ENCODE results near the gene KRTAP10-2. TPM values are rescaled to one million over a fixed set of nuclear protein-coding genes. Genes with fewer than 3 reads are reported as not detected.
"Not testable (repeated sequence)": the region's sequence is repeated elsewhere in the genome, so short reads cannot be mapped to it uniquely, and the experiment has no call there.

Gene KRTAP10-2
- total RNA-seq (2014; rRNA removed; shearing (Covaris generic)) (not detected in 2 replicates), polyA plus RNA-seq (2016; fragmentation: Nextera tagmentation; extraction: Ambion mirVana) (not detected in 2 replicates)

DNA sequence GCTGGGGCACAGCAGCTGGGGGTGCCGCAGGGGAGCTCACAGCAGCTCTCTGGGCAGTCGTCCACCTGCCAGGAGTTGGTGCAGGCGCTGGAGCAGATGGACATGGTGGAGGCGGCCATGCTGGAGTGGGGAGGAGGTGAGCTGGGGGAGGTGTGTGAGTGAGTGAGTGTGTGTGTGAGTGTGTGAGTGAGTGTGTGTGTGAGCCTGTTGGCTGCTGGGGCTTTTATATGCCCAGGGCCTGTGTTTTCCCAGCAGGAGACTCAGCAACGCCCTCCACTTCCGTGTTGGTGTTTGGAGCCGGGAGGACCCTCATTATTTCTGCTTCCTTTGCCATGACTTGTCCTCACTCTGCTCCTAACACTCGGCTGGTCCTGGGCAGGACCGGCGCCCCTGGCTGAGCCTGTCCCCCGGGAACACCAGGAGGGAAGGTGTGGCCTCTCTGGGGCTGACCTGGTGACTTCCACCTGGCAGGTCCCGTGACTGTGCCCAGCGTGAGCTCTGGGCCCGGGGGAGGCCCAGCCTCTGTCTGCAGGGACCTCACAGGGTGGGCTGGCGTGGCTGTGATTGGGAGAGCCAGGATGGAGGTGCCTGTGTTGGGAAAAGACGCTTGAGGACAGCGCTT lies at the start of gene KRTAP10-2:
KRTAP10-2 (minus strand) TSS at position 166 of the 622 bp plus-strand sequence; CDS start at position 119, 47 bp downstream.
- Histone ChIP-seq H3K9me3 (ENCODE audit: low read depth) (no peaks in the 10 kb centered on the region), H3K9me2 (ENCODE audit: insufficient read depth) (no peaks in the 10 kb centered on the region), H3K27ac (no peak within 1 kb of the TSS), H4K20me1 (ENCODE audit: insufficient read depth) (no peaks in the 10 kb centered on the region), H3F3A (ENCODE audit: insufficient read depth) (no peaks in the 10 kb centered on the region), H3K79me2 (ENCODE audit: insufficient read depth) (no peaks in the 10 kb centered on the region), H3K4me1 (ENCODE audit: insufficient read depth) (no peaks in the 10 kb centered on the region), H2AFZ (no peak within 1 kb of the TSS), H3K4me3 (no peak within 1 kb of the TSS), H3K36me3 (ENCODE audit: low read depth) (no peaks in the 10 kb centered on the region), H3K9ac (no peak within 1 kb of the TSS), H3K4me2 (ENCODE audit: unreplicated experiment) (no peak within 1 kb of the TSS), H3K27me3 (replicated peaks; ENCODE audit: insufficient read depth) (peaks cover 41% of the 10 kb centered on the region)
- TF ChIP-seq EZH2 (IDR thresholded peaks at IDR 0.05; ENCODE audit: insufficient read depth, poor library complexity, severe bottlenecking) (no peak), EZH2phosphoT487 (IDR thresholded peaks at IDR 0.05; ENCODE audit: insufficient read depth, low read depth) (no peak)
- in situ Hi-C loops (cut with MboI) = no loop called here
- WGBS, 2 experiments (ENCODE audit: low coverage in 1 of 2, low lambda C conversion rate in 2 of 2, missing lambda C conversion rate in 2 of 2) = 22 to 25% methylated on average over 15 to 17 of the region's 17 CpGs
- DNase-seq = no peak

- H2AFZ ChIP-seq; H3F3A ChIP-seq (ENCODE audit: insufficient read depth); DNase-seq; H3K9me3 ChIP-seq (ENCODE audit: low read depth); H3K36me3 ChIP-seq (ENCODE audit: low read depth); H3K79me2 ChIP-seq (ENCODE audit: insufficient read depth); H3K27ac ChIP-seq; H3K9me2 ChIP-seq (ENCODE audit: insufficient read depth); H3K4me3 ChIP-seq; H3K4me2 ChIP-seq (ENCODE audit: unreplicated experiment); H3K4me1 ChIP-seq (ENCODE audit: insufficient read depth); H3K9ac ChIP-seq; H4K20me1 ChIP-seq (ENCODE audit: insufficient read depth); in situ Hi-C loops (cut with MboI): not testable (repeated sequence)
- peaks cover 21% of the 10 kb centered on the region; the same call in 1 of the 2 replicates for H3K27me3 ChIP-seq (replicated peaks; ENCODE audit: insufficient read depth)
- WGBS, 2 experiments (ENCODE audit: low coverage in 1 of 2, low lambda C conversion rate in 2 of 2, missing lambda C conversion rate in 2 of 2) = 19 to 22% methylated on average over 9 to 10 of the region's 10 CpGs
Observed at GRCh38 chr21:44601091-44601490, 49.8 kb upstream of the KRTAP10-2 start.

- H3K4me1 ChIP-seq (ENCODE audit: insufficient read depth); H3K9me2 ChIP-seq (ENCODE audit: insufficient read depth); H3K4me3 ChIP-seq; H3K9me3 ChIP-seq (ENCODE audit: low read depth); H3K79me2 ChIP-seq (ENCODE audit: insufficient read depth); H2AFZ ChIP-seq; H4K20me1 ChIP-seq (ENCODE audit: insufficient read depth); H3K4me2 ChIP-seq (ENCODE audit: unreplicated experiment); H3K27ac ChIP-seq; DNase-seq; in situ Hi-C loops (cut with MboI); H3K36me3 ChIP-seq (ENCODE audit: low read depth); H3K9ac ChIP-seq; H3F3A ChIP-seq (ENCODE audit: insufficient read depth): not testable (repeated sequence)
- WGBS, 2 experiments (ENCODE audit: low coverage in 1 of 2, low lambda C conversion rate in 2 of 2, missing lambda C conversion rate in 2 of 2) = 41 to 45% methylated on average over 21 to 22 of the region's 23 CpGs
- peaks cover 21% of the 10 kb centered on the region for H3K27me3 ChIP-seq (replicated peaks; ENCODE audit: insufficient read depth)
Observed at GRCh38 chr21:44600118-44600978, 49.0 kb upstream of the KRTAP10-2 start, which contains the start of gene KRTAP10-7. TSS of gene KRTAP10-7 (plus strand) at chr21:44600597. CDS start at chr21:44600622, 25 bp downstream.

DNA sequence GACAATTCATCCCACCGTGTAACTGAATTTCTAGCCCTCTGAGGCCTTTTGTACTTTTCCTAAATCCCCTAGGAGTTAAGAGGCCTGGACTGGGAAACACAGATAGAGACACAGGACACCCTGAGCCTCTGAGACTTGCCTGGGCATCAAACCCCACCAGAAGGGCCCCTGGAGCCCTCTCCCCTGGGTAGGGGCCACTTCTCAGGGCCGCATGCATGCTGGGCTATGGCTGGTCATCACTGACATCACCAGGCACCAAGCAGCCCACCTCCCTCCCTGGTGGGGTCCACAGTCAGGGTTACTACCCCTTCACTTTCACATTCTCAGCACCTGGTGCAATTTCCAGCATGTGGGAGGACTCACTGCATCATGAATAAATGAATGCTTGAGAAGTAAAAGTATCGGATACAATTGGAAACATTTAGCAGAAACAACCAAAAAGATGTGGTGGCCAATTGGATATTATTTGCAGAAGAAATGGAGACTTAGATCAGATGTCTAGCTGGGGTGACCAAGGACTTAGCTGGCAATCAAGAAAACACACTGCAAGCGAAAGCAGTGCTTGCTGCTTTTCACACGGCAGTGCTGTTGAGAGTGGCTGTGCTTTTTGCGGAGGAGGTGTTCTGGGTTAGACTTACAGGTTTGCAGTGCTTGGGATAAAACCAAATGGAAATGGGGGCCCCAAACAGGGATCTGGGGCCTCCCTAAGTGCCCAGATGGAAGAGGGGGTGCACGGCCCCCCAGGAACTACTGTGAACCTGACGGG lies 48.1 kb upstream of the KRTAP10-2 start:
- WGBS, 2 experiments (ENCODE audit: low coverage in 1 of 2, low lambda C conversion rate in 2 of 2, missing lambda C conversion rate in 2 of 2) = 45 to 52% methylated on average over 8 of the region's 8 CpGs
- no peaks in the 10 kb centered on the region for H3K9me2 ChIP-seq (ENCODE audit: insufficient read depth)
- H3F3A ChIP-seq (ENCODE audit: insufficient read depth) = no peaks in the 10 kb centered on the region
- H2AFZ ChIP-seq = no peak overlapping the region
- no peak overlapping the region for H3K9ac ChIP-seq
- peaks cover 20% of the 10 kb centered on the region for H3K27me3 ChIP-seq (replicated peaks; ENCODE audit: insufficient read depth)
- H3K9me3 ChIP-seq (ENCODE audit: low read depth) = no peaks in the 10 kb centered on the region
- H3K4me1 ChIP-seq (ENCODE audit: insufficient read depth) = no peaks in the 10 kb centered on the region
- no peaks in the 10 kb centered on the region for H3K79me2 ChIP-seq (ENCODE audit: insufficient read depth)
- no peak overlapping the region for H3K4me2 ChIP-seq (ENCODE audit: unreplicated experiment)
- no peak for DNase-seq
- H3K27ac ChIP-seq = no peak overlapping the region
- H3K36me3 ChIP-seq (ENCODE audit: low read depth) = no peaks in the 10 kb centered on the region
- TF ChIP-seq EZH2 (IDR thresholded peaks at IDR 0.05; ENCODE audit: insufficient read depth, poor library complexity, severe bottlenecking) (no peak), EZH2phosphoT487 (IDR thresholded peaks at IDR 0.05; ENCODE audit: insufficient read depth, low read depth) (no peak)
- in situ Hi-C loops (cut with MboI) = loop anchor here (25.0 kb wide), 1 partner anchor 537 kb away; no protein-coding TSS in a partner anchor
- no peaks in the 10 kb centered on the region for H4K20me1 ChIP-seq (ENCODE audit: insufficient read depth)
- no peak overlapping the region for H3K4me3 ChIP-seq

Measured in GM23248 (cell line).